H9 (cell line): Measurements from ENCODE around the gene ZNF365. TPM values are rescaled to one million over a fixed set of nuclear protein-coding genes. Genes with fewer than 3 reads are reported as not detected.

Experiments used
- DNase-seq: peaks from one replicate; pipeline ENCODE4 v3.0.0-alpha.2; 2017
- H2AFZ ChIP-seq: one replicate; pipeline ENCODE4 v1.6.1; 2013; ENCODE audit warnings: mild to moderate bottlenecking, low read length, control low read depth, moderate library complexity
- H2AK5ac ChIP-seq: 2 replicates; pipeline ENCODE4 v1.6.1; 2013; ENCODE audit warnings: low read length, control low read depth, mixed read lengths; ENCODE audit not compliant: insufficient read length
- H2BK120ac ChIP-seq: one replicate; pipeline ENCODE4 v1.6.1; 2013; ENCODE audit warnings: low read depth, mild to moderate bottlenecking, low read length, control low read depth, inconsistent platforms; ENCODE audit not compliant: poor library complexity, severe bottlenecking
- H2BK12ac ChIP-seq: 2 replicates; pipeline ENCODE4 v1.6.1; 2013; ENCODE audit warnings: low read length, control low read depth, mixed read lengths, low read depth; ENCODE audit not compliant: insufficient read length
- H2BK15ac ChIP-seq: 2 replicates; pipeline ENCODE4 v1.6.1; 2013; ENCODE audit warnings: low read depth, low read length, control low read depth
- H2BK20ac ChIP-seq: one replicate; pipeline ENCODE4 v1.6.1; 2013; ENCODE audit warnings: low read depth, mild to moderate bottlenecking, low read length, control low read depth, inconsistent platforms; ENCODE audit not compliant: poor library complexity, severe bottlenecking
- H2BK5ac ChIP-seq: 2 replicates; pipeline ENCODE4 v1.6.1; 2013; ENCODE audit warnings: low read length, control low read depth, mixed read lengths; ENCODE audit not compliant: insufficient read length
- H3K14ac ChIP-seq: 2 replicates; pipeline ENCODE4 v1.6.1; 2013; ENCODE audit warnings: low read length, control low read depth; ENCODE audit not compliant: insufficient read depth
- H3K18ac ChIP-seq: 2 replicates; pipeline ENCODE4 v1.6.1; 2013; ENCODE audit warnings: low read depth, mild to moderate bottlenecking, mixed read lengths, low read length, control low read depth; ENCODE audit not compliant: insufficient read length
- H3K23ac ChIP-seq: 2 replicates; pipeline ENCODE4 v1.6.1; 2013; ENCODE audit warnings: low read length, control low read depth, mixed read lengths, low read depth; ENCODE audit not compliant: insufficient read length
- H3K23me2 ChIP-seq: 2 replicates; pipeline ENCODE4 v1.6.1; 2013; ENCODE audit warnings: low read depth, mild to moderate bottlenecking, mixed read lengths, low read length, control low read depth; ENCODE audit not compliant: insufficient read length, poor library complexity, severe bottlenecking
- H3K27ac ChIP-seq: 2 replicates; pipeline ENCODE4 v1.5.1; 2013; ENCODE audit warnings: low read length, control low read depth, mixed read lengths, low read depth; ENCODE audit not compliant: insufficient read length
- H3K27me3 ChIP-seq: 2 replicates; pipeline ENCODE4 v1.6.1; 2013; ENCODE audit warnings: low read length, control low read depth, inconsistent platforms; ENCODE audit not compliant: insufficient read depth
- H3K4ac ChIP-seq: 2 replicates; pipeline ENCODE4 v1.6.1; 2013; ENCODE audit warnings: low read depth, mild to moderate bottlenecking, control low read depth, inconsistent platforms, low read length, moderate library complexity
- H3K4me1 ChIP-seq: 2 replicates; pipeline ENCODE4 v1.6.1; 2013; ENCODE audit warnings: low read length, control low read depth, inconsistent platforms; ENCODE audit not compliant: insufficient read depth
- H3K4me2 ChIP-seq: 2 replicates; pipeline ENCODE4 v1.6.1; 2013; ENCODE audit warnings: low read length, control low read depth, mixed read lengths; ENCODE audit not compliant: insufficient read length, insufficient read depth
- H3K56ac ChIP-seq: 2 replicates; pipeline ENCODE4 v1.6.1; 2013; ENCODE audit warnings: low read depth, mild to moderate bottlenecking, mixed read lengths, low read length, control low read depth; ENCODE audit not compliant: insufficient read length
- H3K79me1 ChIP-seq: 2 replicates; pipeline ENCODE4 v1.6.1; 2013; ENCODE audit warnings: low read depth, mild to moderate bottlenecking, moderate library complexity, low read length, control low read depth, inconsistent platforms; ENCODE audit not compliant: insufficient read depth, poor library complexity, severe bottlenecking
- H3K79me2 ChIP-seq: 2 replicates; pipeline ENCODE4 v1.6.1; 2013; ENCODE audit warnings: low read length, control low read depth, inconsistent platforms; ENCODE audit not compliant: insufficient read depth
- H3K9ac ChIP-seq: 2 replicates; pipeline ENCODE4 v1.6.1; 2013; ENCODE audit warnings: low read length, control low read depth, mixed read lengths; ENCODE audit not compliant: insufficient read length; ENCODE audit errors: extremely low read depth
- H3K9me3 ChIP-seq: one replicate; pipeline ENCODE4 v1.6.1; 2013; ENCODE audit warnings: low read depth, low read length, inconsistent platforms; ENCODE audit not compliant: control insufficient read depth
- H3T11ph ChIP-seq: one replicate; pipeline ENCODE4 v1.6.1; 2013; ENCODE audit warnings: mild to moderate bottlenecking, low read length, control low read depth, inconsistent platforms
- H4K20me1 ChIP-seq: one replicate; pipeline ENCODE4 v1.6.1; 2013; ENCODE audit not compliant: control insufficient read depth, insufficient read length, insufficient read depth
- H4K5ac ChIP-seq: 2 replicates; pipeline ENCODE4 v1.6.1; 2013; ENCODE audit warnings: low read depth, mild to moderate bottlenecking, mixed read lengths, low read length, control low read depth; ENCODE audit not compliant: insufficient read length
- H4K8ac ChIP-seq: replicated peaks from 2 replicates; pipeline ENCODE4 v1.6.1; 2013; ENCODE audit warnings: low read length, control low read depth, mixed read lengths, low read depth; ENCODE audit not compliant: insufficient read length
- H4K91ac ChIP-seq: 2 replicates; pipeline ENCODE4 v1.6.1; 2013; ENCODE audit warnings: low read depth, mild to moderate bottlenecking, moderate library complexity, mixed read lengths, low read length, control low read depth; ENCODE audit not compliant: insufficient read length
- H3K27ac Mint-ChIP-seq, 3 experiments: 2 replicates in 2 of 3; 3 replicates in 1 of 3; pipeline ENCODE4 v1.8.0; 2020 to 2021; ENCODE audit warnings: mixed read lengths in 3 of 3, mild to moderate bottlenecking in 1 of 3, moderate library complexity in 1 of 3
- H3K27me3 Mint-ChIP-seq: 2 replicates; pipeline ENCODE4 v1.8.0; 2021; ENCODE audit warnings: low read depth, mild to moderate bottlenecking, moderate library complexity, mixed read lengths
- H3K36me3 Mint-ChIP-seq, 3 experiments: 2 replicates in 2 of 3; 3 replicates in 1 of 3; pipeline ENCODE4 v1.8.0; 2020 to 2021; ENCODE audit warnings: low read depth in 3 of 3, mixed read lengths in 3 of 3; ENCODE audit not compliant: insufficient read depth in 1 of 3
- H3K4me1 Mint-ChIP-seq, 2 experiments: 2 replicates each; pipeline ENCODE4 v1.8.0; 2020; ENCODE audit warnings: mixed read lengths in 2 of 2
- H3K4me3 Mint-ChIP-seq, 2 experiments: 2 replicates in 1 of 2; 3 replicates in 1 of 2; pipeline ENCODE4 v1.8.0; 2020 to 2021; ENCODE audit warnings: mild to moderate bottlenecking in 2 of 2, mixed read lengths in 2 of 2, moderate library complexity in 1 of 2
- H3K9me3 Mint-ChIP-seq, 2 experiments: 2 replicates in 1 of 2; 3 replicates in 1 of 2; pipeline ENCODE4 v1.8.0; 2020; ENCODE audit warnings: mild to moderate bottlenecking in 2 of 2, mixed read lengths in 2 of 2, moderate library complexity in 1 of 2
- WGBS: extraction: QIAGEN DNeasy Blood & Tissue Kit; methylation state at CpG from one replicate; pipeline ENCODE4 v1.1.7; 2013; ENCODE audit warnings: missing lambda C conversion rate, low lambda C conversion rate, mixed read lengths; ENCODE audit not compliant: insufficient read length; ENCODE audit errors: extremely low coverage; 5-methylcytosine and 5-hydroxymethylcytosine counted together
- total RNA-seq: library from RNA; stranded (reverse); gene quantifications from 2 replicates; pipeline ENCODE4 v1.2.1, GENCODE V29; 2021
- TF ChIP-seq, protein P1 (sequence below): fragments of 200-600 bp; sonication (generic); conservative IDR thresholded peaks from 3 replicates; pipeline ENCODE4 v1.8.0; 2021; ENCODE audit warnings: antibody characterized with exemption, mild to moderate bottlenecking

ZNF365 gene
- total RNA-seq, 1 experiment from 2014 or later, result 0.59 TPM

- Histone ChIP-seq H3K23ac (no peak overlapping the region), H2BK20ac (no peak overlapping the region), H3K79me1 (no peaks in the 10 kb centered on the region), H3K27me3 (no peaks in the 10 kb centered on the region), H4K8ac (no peak overlapping the region), H2BK15ac (no peak overlapping the region), H2BK120ac (no peak overlapping the region), H4K91ac (no peak overlapping the region), H3K79me2 (no peaks in the 10 kb centered on the region), H4K20me1 (no peaks in the 10 kb centered on the region), H3K18ac (no peak overlapping the region), H2AFZ (no peak overlapping the region), H3K27ac (no peak overlapping the region), H3T11ph (no peak overlapping the region), H3K4ac (no peak overlapping the region), H3K14ac (no peak overlapping the region), H2BK5ac (no peak overlapping the region), H4K5ac (no peak overlapping the region), H2BK12ac (no peak overlapping the region), H3K9ac (no peak overlapping the region), H3K4me2 (no peak overlapping the region), H3K56ac (no peak overlapping the region), H3K4me1 (no peaks in the 10 kb centered on the region), H3K23me2 (no peaks in the 10 kb centered on the region), H2AK5ac (no peak overlapping the region), H3K9me3 (no peaks in the 10 kb centered on the region)
- Mint-ChIP-seq H3K36me3 (peaks cover 0 to 6% (median 3%) of the 10 kb centered on the region in 3 experiments; a peak in 3 of 7 replicates), H3K4me3 (no peak overlapping the region), H3K4me1 (no peaks in the 10 kb centered on the region), H3K9me3 (peaks cover 7 to 8% of the 10 kb centered on the region in 2 experiments), H3K27ac (no peak overlapping the region), H3K27me3 (no peaks in the 10 kb centered on the region)
- TF ChIP-seq, protein P1, sequence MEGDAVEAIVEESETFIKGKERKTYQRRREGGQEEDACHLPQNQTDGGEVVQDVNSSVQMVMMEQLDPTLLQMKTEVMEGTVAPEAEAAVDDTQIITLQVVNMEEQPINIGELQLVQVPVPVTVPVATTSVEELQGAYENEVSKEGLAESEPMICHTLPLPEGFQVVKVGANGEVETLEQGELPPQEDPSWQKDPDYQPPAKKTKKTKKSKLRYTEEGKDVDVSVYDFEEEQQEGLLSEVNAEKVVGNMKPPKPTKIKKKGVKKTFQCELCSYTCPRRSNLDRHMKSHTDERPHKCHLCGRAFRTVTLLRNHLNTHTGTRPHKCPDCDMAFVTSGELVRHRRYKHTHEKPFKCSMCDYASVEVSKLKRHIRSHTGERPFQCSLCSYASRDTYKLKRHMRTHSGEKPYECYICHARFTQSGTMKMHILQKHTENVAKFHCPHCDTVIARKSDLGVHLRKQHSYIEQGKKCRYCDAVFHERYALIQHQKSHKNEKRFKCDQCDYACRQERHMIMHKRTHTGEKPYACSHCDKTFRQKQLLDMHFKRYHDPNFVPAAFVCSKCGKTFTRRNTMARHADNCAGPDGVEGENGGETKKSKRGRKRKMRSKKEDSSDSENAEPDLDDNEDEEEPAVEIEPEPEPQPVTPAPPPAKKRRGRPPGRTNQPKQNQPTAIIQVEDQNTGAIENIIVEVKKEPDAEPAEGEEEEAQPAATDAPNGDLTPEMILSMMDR, result no peak
- DNase-seq, result no peak
- WGBS, result no CpG with 5 or more reads among the region's 3 CpGs
These were observed 46.3 kb upstream of the ZNF365 start for GRCh38 chr10:62327885-62328284.
